Suprapubic skin (tissue), 3 donors: ENCODE measurements around the gene PISD.

Experiments
- POLR2A ChIP-seq, 2 donors: fragments of 450-650 bp; IDR thresholded peaks; one replicate each; pipeline ENCODE4 v1.6.1; 2017; ENCODE audit warnings: antibody characterized with exemption in 2 of 2, mild to moderate bottlenecking in 2 of 2, moderate library complexity in 2 of 2
- TF ChIP-seq, protein P1 (sequence below), 2 donors: fragments of 200-600 bp in 1 of 2; fragments of 450-650 bp in 1 of 2; sonication (generic) in 1 of 2; IDR thresholded peaks; one replicate each; pipeline ENCODE4 v1.5.1; 2016 to 2019; ENCODE audit warnings: antibody characterized with exemption in 2 of 2, mild to moderate bottlenecking in 1 of 2, moderate library complexity in 1 of 2

DNA sequence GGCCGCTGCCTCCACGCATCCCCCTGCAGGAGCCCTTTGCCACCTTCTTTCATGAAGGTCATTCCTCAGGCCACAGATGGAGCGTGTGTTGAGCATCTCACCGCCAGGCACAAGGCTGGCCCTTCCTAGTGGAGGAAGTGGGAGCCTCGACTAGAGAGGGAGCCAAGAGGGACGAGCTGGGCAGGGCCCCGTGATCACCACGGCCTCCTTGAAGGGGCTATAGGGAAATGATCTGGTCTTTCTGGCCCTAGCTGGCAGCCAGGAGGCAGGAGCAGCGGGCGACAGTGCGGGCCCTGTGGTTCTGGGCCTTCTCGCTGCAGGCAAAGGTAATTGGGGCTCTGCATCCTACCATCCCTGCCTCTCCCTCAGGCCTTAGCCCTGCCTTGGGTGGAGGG is 49.1 kb downstream of the PISD start:
- TF ChIP-seq, protein P1, sequence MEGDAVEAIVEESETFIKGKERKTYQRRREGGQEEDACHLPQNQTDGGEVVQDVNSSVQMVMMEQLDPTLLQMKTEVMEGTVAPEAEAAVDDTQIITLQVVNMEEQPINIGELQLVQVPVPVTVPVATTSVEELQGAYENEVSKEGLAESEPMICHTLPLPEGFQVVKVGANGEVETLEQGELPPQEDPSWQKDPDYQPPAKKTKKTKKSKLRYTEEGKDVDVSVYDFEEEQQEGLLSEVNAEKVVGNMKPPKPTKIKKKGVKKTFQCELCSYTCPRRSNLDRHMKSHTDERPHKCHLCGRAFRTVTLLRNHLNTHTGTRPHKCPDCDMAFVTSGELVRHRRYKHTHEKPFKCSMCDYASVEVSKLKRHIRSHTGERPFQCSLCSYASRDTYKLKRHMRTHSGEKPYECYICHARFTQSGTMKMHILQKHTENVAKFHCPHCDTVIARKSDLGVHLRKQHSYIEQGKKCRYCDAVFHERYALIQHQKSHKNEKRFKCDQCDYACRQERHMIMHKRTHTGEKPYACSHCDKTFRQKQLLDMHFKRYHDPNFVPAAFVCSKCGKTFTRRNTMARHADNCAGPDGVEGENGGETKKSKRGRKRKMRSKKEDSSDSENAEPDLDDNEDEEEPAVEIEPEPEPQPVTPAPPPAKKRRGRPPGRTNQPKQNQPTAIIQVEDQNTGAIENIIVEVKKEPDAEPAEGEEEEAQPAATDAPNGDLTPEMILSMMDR (IDR thresholded peaks at IDR 0.05) = no peak
- no peak for TF ChIP-seq POLR2A (IDR thresholded peaks at IDR 0.05)
